ENCODE data around the gene SP100.

SP100 gene

GRCh38 chr2:230540332-230540731 lies 124.3 kb downstream of the SP100 start:
- no peaks in the 10 kb centered on the region for H3K79me2 ChIP-seq (ENCODE audit: insufficient read depth, low read length)
- no peak overlapping the region for H3K4me3 ChIP-seq (ENCODE audit: low read length, poor library complexity, severe bottlenecking)
- no peaks in the 10 kb centered on the region for H3K36me3 ChIP-seq (ENCODE audit: insufficient read depth, low read length)
- H3K4me2 ChIP-seq (ENCODE audit: low read depth, low read length, poor library complexity, severe bottlenecking): no peak overlapping the region
- H4K20me1 ChIP-seq (ENCODE audit: insufficient read depth, low read length, poor library complexity, severe bottlenecking): no peaks in the 10 kb centered on the region
- H3K27me3 ChIP-seq (ENCODE audit: insufficient read depth, low read length, poor library complexity, severe bottlenecking): no peaks in the 10 kb centered on the region
- no peaks in the 10 kb centered on the region for H3K9me2 ChIP-seq (replicated peaks; ENCODE audit: low read depth, low read length)
- H2AFZ ChIP-seq (ENCODE audit: low read length): no peak overlapping the region
- no peaks in the 10 kb centered on the region for H3K4me1 ChIP-seq (ENCODE audit: insufficient read depth, low read length, poor library complexity, severe bottlenecking)
- no peaks in the 10 kb centered on the region for H3K9me3 ChIP-seq (ENCODE audit: insufficient read depth, low read depth, low read length)
- no peaks in the 10 kb centered on the region for H3F3A ChIP-seq (ENCODE audit: low read depth)
- no peak overlapping the region for H3K9ac ChIP-seq (ENCODE audit: low read depth, low read length, poor library complexity, severe bottlenecking)
- TF ChIP-seq CTCF (conservative IDR thresholded peaks at IDR 0.05; ENCODE audit: low read length): no peak
- no peak for TF ChIP-seq EZH2phosphoT487 (IDR thresholded peaks at IDR 0.05; ENCODE audit: borderline replicate concordance)

GRCh38 chr2:230541934-230542380 lies 126.0 kb downstream of the SP100 start:
- no peaks in the 10 kb centered on the region for H3K27me3 ChIP-seq (ENCODE audit: insufficient read depth, low read length, poor library complexity, severe bottlenecking)
- no peak overlapping the region for H3K4me2 ChIP-seq (ENCODE audit: low read depth, low read length, poor library complexity, severe bottlenecking)
- no peaks in the 10 kb centered on the region for H3K9me2 ChIP-seq (replicated peaks; ENCODE audit: low read depth, low read length)
- H3F3A ChIP-seq (ENCODE audit: low read depth): no peaks in the 10 kb centered on the region
- H2AFZ ChIP-seq (ENCODE audit: low read length): no peak overlapping the region
- no peaks in the 10 kb centered on the region for H4K20me1 ChIP-seq (ENCODE audit: insufficient read depth, low read length, poor library complexity, severe bottlenecking)
- H3K9ac ChIP-seq (ENCODE audit: low read depth, low read length, poor library complexity, severe bottlenecking): no peak overlapping the region
- H3K4me3 ChIP-seq (ENCODE audit: low read length, poor library complexity, severe bottlenecking): no peak overlapping the region
- H3K9me3 ChIP-seq (ENCODE audit: insufficient read depth, low read depth, low read length): no peaks in the 10 kb centered on the region
- no peak for TF ChIP-seq EZH2phosphoT487 (IDR thresholded peaks at IDR 0.05; ENCODE audit: borderline replicate concordance)
- TF ChIP-seq CTCF (conservative IDR thresholded peaks at IDR 0.05; ENCODE audit: low read length): no peak
- no peaks in the 10 kb centered on the region for H3K36me3 ChIP-seq (ENCODE audit: insufficient read depth, low read length)
- H3K4me1 ChIP-seq (ENCODE audit: insufficient read depth, low read length, poor library complexity, severe bottlenecking): no peaks in the 10 kb centered on the region
- H3K79me2 ChIP-seq (ENCODE audit: insufficient read depth, low read length): no peaks in the 10 kb centered on the region

- H3F3A ChIP-seq (ENCODE audit: low read depth): no peaks in the 10 kb centered on the region
- H3K36me3 ChIP-seq (ENCODE audit: insufficient read depth, low read length): no peaks in the 10 kb centered on the region
- no peak overlapping the region for H3K4me3 ChIP-seq (ENCODE audit: low read length, poor library complexity, severe bottlenecking)
- no peaks in the 10 kb centered on the region for H3K27me3 ChIP-seq (ENCODE audit: insufficient read depth, low read length, poor library complexity, severe bottlenecking)
- no peak overlapping the region for H2AFZ ChIP-seq (ENCODE audit: low read length)
- H3K9ac ChIP-seq (ENCODE audit: low read depth, low read length, poor library complexity, severe bottlenecking): no peak overlapping the region
- no peaks in the 10 kb centered on the region for H3K4me1 ChIP-seq (ENCODE audit: insufficient read depth, low read length, poor library complexity, severe bottlenecking)
- H4K20me1 ChIP-seq (ENCODE audit: insufficient read depth, low read length, poor library complexity, severe bottlenecking): no peaks in the 10 kb centered on the region
- H3K9me2 ChIP-seq (replicated peaks; ENCODE audit: low read depth, low read length): no peaks in the 10 kb centered on the region
- TF ChIP-seq EZH2phosphoT487 (IDR thresholded peaks at IDR 0.05; ENCODE audit: borderline replicate concordance): no peak
- no peak for TF ChIP-seq CTCF (conservative IDR thresholded peaks at IDR 0.05; ENCODE audit: low read length)
- no peaks in the 10 kb centered on the region for H3K79me2 ChIP-seq (ENCODE audit: insufficient read depth, low read length)
- H3K4me2 ChIP-seq (ENCODE audit: low read depth, low read length, poor library complexity, severe bottlenecking): no peak overlapping the region
- no peaks in the 10 kb centered on the region for H3K9me3 ChIP-seq (ENCODE audit: insufficient read depth, low read depth, low read length)
Observed at GRCh38 chr2:230542751-230543150, 126.8 kb downstream of the SP100 start.

All from Loucy (cell line).